NCI-H2107 (cell line): ENCODE data around the gene SLC39A2.

Experiments used
- DNase-seq: peaks from one replicate; lab custom pipeline; 2025; lab: John Stamatoyannopoulos, UW

SLC39A2 gene

GRCh38 chr14:21047378-21047781 is 48.3 kb downstream of the SLC39A2 start:
- DNase-seq = no peak

DNA sequence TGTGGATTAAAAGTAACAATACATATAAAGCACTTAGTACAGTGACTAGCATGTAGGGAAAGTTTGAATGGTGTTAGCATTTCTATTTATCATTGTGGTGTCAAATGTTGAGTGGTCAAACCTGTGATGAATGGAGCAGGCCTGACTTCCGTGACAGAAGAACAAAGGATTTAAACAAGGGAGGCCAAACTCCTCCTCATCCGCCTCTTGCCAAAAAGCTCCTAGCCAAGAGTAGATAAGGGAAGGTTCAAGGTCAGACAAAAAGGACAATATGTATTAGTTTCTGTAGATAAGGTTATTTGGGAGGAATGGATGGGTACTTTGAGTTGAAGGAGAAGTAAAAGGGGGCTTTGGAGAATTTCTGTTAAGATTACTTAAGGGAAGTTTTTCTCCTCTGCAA is 49.5 kb downstream of the SLC39A2 start:
- DNase-seq = no peak

DNA sequence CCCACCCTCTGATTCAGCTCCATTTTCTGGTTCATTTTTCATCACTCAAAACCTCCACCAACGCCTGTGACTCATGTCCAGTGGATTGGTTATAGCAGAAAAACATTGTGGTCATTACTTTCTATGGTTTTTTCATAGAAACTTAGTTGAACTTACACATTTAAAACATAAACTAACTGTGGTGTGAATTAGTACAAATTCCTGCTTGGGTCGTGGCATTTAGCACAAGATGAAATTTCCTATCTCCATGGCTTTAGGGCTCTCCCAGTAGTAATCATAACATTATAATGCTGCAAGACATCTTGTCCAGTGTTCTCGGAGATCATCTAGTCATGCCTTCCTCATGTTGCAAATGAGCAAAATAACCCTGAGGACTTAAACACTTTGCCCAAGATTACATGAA is 50.2 kb downstream of the SLC39A2 start:
- DNase-seq = no peak

DNA sequence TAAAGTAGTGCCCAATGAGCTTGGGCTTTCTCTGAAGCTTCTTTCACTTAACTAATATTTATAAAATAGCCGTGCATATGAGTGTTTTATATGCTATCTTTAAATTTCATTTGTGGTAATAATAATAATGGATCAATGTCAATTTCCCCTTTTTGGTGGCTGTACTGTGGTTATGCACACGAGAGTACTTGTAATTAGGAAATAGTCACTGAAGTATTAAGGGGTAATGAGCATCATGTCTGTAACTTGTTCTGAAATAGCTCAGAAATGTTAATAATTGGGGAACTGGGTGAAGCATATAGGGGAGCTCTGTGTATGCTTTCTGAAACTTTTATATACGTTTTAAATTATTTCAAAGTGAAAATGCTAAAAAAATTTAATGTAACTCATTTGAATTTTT is 51.5 kb downstream of the SLC39A2 start:
- DNase-seq = no peak
